HL-60 (cell line): ENCODE data around the gene NOTCH2.

Experiments
- CTCF ChIP-seq: IDR thresholded peaks from one replicate; pipeline ENCODE4 v1.5.1; 2011; ENCODE audit warnings: low read length, control low read depth, inconsistent platforms; ENCODE audit not compliant: insufficient read depth
- POLR2AphosphoS5 ChIP-seq: IDR thresholded peaks from 2 replicates; pipeline ENCODE4 v1.6.1; 2012; ENCODE audit warnings: low read depth
- REST ChIP-seq: IDR thresholded peaks from 2 replicates; pipeline ENCODE4 v1.6.1; 2012; ENCODE audit warnings: low read depth; ENCODE audit not compliant: insufficient replicate concordance
- SPI1 ChIP-seq: IDR thresholded peaks from 2 replicates; pipeline ENCODE4 v1.6.1; 2012; ENCODE audit warnings: low read depth, mild to moderate bottlenecking, borderline replicate concordance

GRCh38 chr1:119935373-119935772 is 134.1 kb downstream of the NOTCH2 start:
- TF ChIP-seq CTCF = no peak
- no peak for TF ChIP-seq REST
- TF ChIP-seq SPI1 = no peak
- TF ChIP-seq POLR2AphosphoS5 = no peak
